Ishikawa (cell line): ENCODE results near the gene CMTM2.

Experiments used
- CEBPB ChIP-seq: IDR thresholded peaks from 2 replicates; pipeline ENCODE4 v1.6.1; 2012
- CREB1 ChIP-seq: IDR thresholded peaks from 2 replicates; pipeline ENCODE4 v1.6.1; 2012; ENCODE audit warnings: low read depth
- EGR1 ChIP-seq: IDR thresholded peaks from 2 replicates; pipeline ENCODE4 v1.6.1; 2012
- EP300 ChIP-seq: IDR thresholded peaks from 2 replicates; pipeline ENCODE4 v1.6.1; 2012; ENCODE audit warnings: borderline replicate concordance
- FOXM1 ChIP-seq: IDR thresholded peaks from 2 replicates; pipeline ENCODE4 v1.6.1; 2012; ENCODE audit warnings: low read depth, borderline replicate concordance
- NFIC ChIP-seq: IDR thresholded peaks from 2 replicates; pipeline ENCODE4 v1.6.1; 2012
- RAD21 ChIP-seq: IDR thresholded peaks from 2 replicates; pipeline ENCODE4 v1.6.1; 2012; ENCODE audit warnings: low read depth
- TAF1 ChIP-seq: IDR thresholded peaks from 2 replicates; pipeline ENCODE4 v1.6.1; 2012; ENCODE audit warnings: low read depth, mild to moderate bottlenecking
- TCF12 ChIP-seq: IDR thresholded peaks from 2 replicates; pipeline ENCODE4 v1.6.1; 2012; ENCODE audit warnings: low read depth
- TEAD4 ChIP-seq: IDR thresholded peaks from 2 replicates; pipeline ENCODE4 v1.6.1; 2012
- YY1 ChIP-seq: IDR thresholded peaks from 2 replicates; pipeline ENCODE4 v1.6.1; 2012; ENCODE audit warnings: low read depth
- ZBTB7A ChIP-seq: IDR thresholded peaks from 2 replicates; pipeline ENCODE4 v1.6.1; 2012; ENCODE audit warnings: low read depth
- TF ChIP-seq, protein P1 (sequence below): IDR thresholded peaks from 2 replicates; pipeline ENCODE4 v1.6.1; 2012
- TF ChIP-seq, protein P2 (sequence below): IDR thresholded peaks from 2 replicates; pipeline ENCODE4 v1.6.1; 2012
- TF ChIP-seq, protein P3 (sequence below): IDR thresholded peaks from 2 replicates; pipeline ENCODE4 v1.6.1; 2012; ENCODE audit warnings: low read depth, mild to moderate bottlenecking

CMTM2 gene

DNA sequence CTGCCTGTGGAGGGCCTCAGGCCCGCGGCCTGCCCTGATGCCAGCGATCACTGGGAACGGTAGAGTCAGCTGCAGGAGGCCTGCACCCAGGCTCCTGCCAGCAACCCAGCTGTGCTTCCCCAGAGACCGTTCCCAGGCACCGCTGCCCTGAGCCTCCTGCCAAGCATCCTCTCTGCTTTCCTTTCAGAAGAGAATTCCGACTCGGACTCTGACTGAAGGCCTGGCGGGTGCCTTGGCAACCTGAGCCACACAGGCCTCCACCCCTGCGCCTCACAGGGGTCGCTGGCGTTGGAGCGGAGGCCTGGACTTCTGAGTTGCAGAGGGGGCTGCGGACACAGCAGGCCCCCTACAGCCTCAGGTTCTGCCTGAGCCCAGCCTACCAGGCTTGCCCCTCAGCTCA is 33.2 kb downstream of the CMTM2 start:
- no peak for TF ChIP-seq NFIC
- TF ChIP-seq, protein P1, sequence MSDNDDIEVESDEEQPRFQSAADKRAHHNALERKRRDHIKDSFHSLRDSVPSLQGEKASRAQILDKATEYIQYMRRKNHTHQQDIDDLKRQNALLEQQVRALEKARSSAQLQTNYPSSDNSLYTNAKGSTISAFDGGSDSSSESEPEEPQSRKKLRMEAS = no peak
- TF ChIP-seq, protein P2, sequence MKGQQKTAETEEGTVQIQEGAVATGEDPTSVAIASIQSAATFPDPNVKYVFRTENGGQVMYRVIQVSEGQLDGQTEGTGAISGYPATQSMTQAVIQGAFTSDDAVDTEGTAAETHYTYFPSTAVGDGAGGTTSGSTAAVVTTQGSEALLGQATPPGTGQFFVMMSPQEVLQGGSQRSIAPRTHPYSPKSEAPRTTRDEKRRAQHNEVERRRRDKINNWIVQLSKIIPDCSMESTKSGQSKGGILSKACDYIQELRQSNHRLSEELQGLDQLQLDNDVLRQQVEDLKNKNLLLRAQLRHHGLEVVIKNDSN = no peak

DNA sequence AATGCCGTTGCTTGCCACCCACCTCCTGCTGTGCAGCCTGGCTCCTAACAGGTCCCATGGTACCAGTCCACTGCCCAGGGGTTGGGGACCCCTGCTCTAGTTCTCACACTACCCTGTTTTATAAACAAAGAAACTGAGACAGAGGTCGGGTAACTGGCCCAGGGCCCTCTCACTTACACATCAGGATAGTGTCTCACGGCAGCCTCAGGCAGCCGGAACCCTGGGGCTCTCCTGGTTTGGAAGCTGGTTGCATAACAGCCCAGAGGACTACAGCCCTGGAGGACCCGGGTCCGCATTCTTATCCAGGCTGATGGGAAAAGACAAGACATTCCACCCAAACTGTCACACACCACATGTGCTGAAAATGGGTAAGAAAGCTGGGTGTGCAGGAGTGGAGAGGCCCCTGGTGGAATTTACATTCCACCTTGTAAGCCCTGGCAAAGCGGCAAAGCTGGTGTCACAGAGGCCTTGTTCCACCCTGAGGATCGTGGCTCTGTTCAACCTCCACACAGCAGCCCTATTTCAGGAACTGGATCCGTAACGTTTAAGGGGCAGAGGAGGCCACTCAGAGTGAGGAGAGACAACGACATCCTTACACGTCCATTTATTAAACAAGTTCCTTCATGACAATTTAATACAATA is 35.0 kb downstream of the CMTM2 start:
- TF ChIP-seq YY1 = no peak
- no peak for TF ChIP-seq EP300
- TF ChIP-seq CEBPB = no peak
- TF ChIP-seq TCF12 = no peak
- TF ChIP-seq NFIC = no peak
- TF ChIP-seq RAD21 = no peak
- no peak for TF ChIP-seq CREB1
- no peak for TF ChIP-seq EGR1
- no peak for TF ChIP-seq ZBTB7A
- TF ChIP-seq, protein P3, sequence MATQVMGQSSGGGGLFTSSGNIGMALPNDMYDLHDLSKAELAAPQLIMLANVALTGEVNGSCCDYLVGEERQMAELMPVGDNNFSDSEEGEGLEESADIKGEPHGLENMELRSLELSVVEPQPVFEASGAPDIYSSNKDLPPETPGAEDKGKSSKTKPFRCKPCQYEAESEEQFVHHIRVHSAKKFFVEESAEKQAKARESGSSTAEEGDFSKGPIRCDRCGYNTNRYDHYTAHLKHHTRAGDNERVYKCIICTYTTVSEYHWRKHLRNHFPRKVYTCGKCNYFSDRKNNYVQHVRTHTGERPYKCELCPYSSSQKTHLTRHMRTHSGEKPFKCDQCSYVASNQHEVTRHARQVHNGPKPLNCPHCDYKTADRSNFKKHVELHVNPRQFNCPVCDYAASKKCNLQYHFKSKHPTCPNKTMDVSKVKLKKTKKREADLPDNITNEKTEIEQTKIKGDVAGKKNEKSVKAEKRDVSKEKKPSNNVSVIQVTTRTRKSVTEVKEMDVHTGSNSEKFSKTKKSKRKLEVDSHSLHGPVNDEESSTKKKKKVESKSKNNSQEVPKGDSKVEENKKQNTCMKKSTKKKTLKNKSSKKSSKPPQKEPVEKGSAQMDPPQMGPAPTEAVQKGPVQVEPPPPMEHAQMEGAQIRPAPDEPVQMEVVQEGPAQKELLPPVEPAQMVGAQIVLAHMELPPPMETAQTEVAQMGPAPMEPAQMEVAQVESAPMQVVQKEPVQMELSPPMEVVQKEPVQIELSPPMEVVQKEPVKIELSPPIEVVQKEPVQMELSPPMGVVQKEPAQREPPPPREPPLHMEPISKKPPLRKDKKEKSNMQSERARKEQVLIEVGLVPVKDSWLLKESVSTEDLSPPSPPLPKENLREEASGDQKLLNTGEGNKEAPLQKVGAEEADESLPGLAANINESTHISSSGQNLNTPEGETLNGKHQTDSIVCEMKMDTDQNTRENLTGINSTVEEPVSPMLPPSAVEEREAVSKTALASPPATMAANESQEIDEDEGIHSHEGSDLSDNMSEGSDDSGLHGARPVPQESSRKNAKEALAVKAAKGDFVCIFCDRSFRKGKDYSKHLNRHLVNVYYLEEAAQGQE = no peak
- TF ChIP-seq, protein P2 = no peak
- TF ChIP-seq FOXM1 = no peak
- no peak for TF ChIP-seq TAF1
- TF ChIP-seq, protein P1 = no peak
- no peak for TF ChIP-seq TEAD4

DNA sequence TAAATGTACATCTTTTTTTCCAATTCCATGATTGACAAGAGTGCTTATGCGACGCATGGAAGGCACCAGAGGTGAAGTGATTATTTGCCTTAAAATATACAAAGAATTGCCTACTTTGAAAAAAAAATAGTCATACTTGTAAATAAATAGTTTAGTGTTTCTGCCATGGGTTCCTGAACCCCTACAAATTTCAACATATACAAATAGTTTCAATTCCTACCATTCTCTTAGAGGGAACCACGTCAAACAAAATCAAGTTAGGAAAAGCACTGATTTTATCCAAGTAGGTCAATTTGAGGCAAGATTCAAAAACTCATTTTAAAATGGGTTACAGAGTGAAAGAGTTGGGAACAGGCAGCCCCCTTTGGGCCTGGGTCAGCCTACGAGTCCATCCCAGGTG is 36.9 kb downstream of the CMTM2 start:
- no peak for TF ChIP-seq ZBTB7A
- TF ChIP-seq, protein P1 = no peak
- TF ChIP-seq RAD21 = no peak
- no peak for TF ChIP-seq CEBPB
- TF ChIP-seq EGR1 = no peak
- no peak for TF ChIP-seq EP300
- no peak for TF ChIP-seq TAF1
- no peak for TF ChIP-seq TEAD4
- TF ChIP-seq YY1 = no peak
- TF ChIP-seq, protein P2 = no peak
- TF ChIP-seq TCF12 = no peak
- TF ChIP-seq, protein P3 = no peak

DNA sequence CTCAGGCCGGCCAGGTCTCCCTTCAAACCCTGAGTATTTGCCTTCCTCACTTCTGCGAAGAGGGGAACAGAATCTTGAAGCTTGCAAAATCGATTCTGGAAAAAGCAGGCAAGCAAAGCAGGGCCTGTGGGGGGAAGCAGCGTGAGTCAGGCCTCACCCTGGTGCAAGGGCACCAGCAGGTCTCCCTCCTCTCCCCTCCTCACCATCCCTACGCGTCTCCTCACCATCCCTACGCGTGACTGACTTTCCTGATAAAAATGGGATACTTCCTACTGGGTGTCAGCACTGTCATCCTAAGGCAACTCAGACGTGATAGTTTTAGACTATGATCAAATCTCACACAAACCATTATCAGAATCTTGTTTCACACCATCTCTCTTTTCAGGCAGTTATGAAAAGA is 37.3 kb downstream of the CMTM2 start:
- TF ChIP-seq EP300 = no peak
- TF ChIP-seq NFIC = no peak
- no peak for TF ChIP-seq ZBTB7A

DNA sequence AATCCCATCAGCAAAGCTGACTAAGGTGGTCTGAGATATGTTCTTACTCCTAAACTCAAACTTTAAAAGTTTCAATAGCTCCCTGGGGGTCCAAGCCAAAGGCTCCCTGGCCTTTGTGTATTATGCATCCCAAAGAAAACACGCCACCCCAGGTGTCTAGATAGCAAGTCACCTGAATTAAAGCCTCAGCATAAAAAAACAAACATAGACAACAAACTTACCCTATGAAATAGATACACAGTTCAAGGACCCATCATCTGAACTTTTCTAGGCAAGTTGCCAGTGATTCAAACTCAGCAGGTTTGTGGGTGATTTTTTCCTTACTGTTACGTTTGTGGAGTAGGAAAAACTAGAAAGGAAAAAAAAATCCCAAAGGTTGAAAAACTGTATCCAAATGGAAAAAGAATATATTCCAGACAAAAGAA is 37.8 kb downstream of the CMTM2 start:
- no peak for TF ChIP-seq FOXM1
- no peak for TF ChIP-seq TCF12
- TF ChIP-seq, protein P2 = no peak
- TF ChIP-seq, protein P1 = no peak

DNA sequence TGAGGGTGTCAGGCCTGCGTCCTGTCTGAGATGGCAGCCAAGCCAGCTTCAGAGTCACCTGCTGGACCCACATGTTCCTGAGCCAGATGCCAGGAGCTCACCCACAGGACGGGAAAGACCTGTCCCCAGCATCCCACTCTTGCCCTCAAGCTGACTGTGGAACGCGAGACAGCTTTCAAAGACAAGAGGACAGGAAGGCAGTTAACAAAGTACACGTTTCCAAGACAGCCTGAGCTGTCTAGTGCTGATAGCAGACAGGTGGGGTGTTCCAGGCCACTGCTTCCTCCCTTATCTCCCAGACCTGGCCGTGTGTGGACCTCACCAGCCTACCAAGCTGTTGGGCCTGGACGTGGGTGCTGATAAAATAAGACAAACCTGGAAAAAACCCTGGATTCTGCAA is 38.5 kb downstream of the CMTM2 start:
- no peak for TF ChIP-seq EGR1
- TF ChIP-seq FOXM1 = no peak
- no peak for TF ChIP-seq CREB1
- TF ChIP-seq, protein P3 = no peak
- TF ChIP-seq ZBTB7A = no peak
- no peak for TF ChIP-seq RAD21
- TF ChIP-seq EP300 = no peak
- TF ChIP-seq, protein P2 = no peak
- TF ChIP-seq NFIC = no peak
- no peak for TF ChIP-seq TEAD4
- no peak for TF ChIP-seq TCF12
- no peak for TF ChIP-seq YY1
- TF ChIP-seq, protein P1 = no peak
- no peak for TF ChIP-seq CEBPB
- TF ChIP-seq TAF1 = no peak
